GOT3 (cell line): Measurements from ENCODE around the gene MEGF11.

ENCODE experiments used
- DNase-seq: peaks from one replicate; lab custom pipeline; 2025; ENCODE audit warnings: mixed read lengths; lab: John Stamatoyannopoulos, UW

MEGF11 gene

GRCh38 chr15:66114863-66115425, 138.6 kb downstream of the MEGF11 start:
- no peak for DNase-seq

- no peak for DNase-seq
These were observed 141.2 kb downstream of the MEGF11 start for GRCh38 chr15:66112388-66112787.

- no peak for DNase-seq
These were observed 142.2 kb downstream of the MEGF11 start for GRCh38 chr15:66111363-66111762.

GRCh38 chr15:66110864-66111263, 142.7 kb downstream of the MEGF11 start:
- DNase-seq, result no peak

- DNase-seq, result no peak
These were observed 143.7 kb downstream of the MEGF11 start for GRCh38 chr15:66109826-66110225.

GRCh38 chr15:66108483-66109265, 144.9 kb downstream of the MEGF11 start:
- no peak for DNase-seq

GRCh38 chr15:66107070-66107469, 146.5 kb downstream of the MEGF11 start:
- DNase-seq, result no peak

- DNase-seq, result no peak
These were observed 148.0 kb downstream of the MEGF11 start for GRCh38 chr15:66105286-66106265.

- no peak for DNase-seq
These were observed 150.3 kb downstream of the MEGF11 start for GRCh38 chr15:66103293-66103590.

- DNase-seq, result no peak
These were observed 150.8 kb downstream of the MEGF11 start for GRCh38 chr15:66102563-66103292.

GRCh38 chr15:66101715-66102395, 151.7 kb downstream of the MEGF11 start:
- no peak for DNase-seq

GRCh38 chr15:66100761-66101160, 152.8 kb downstream of the MEGF11 start:
- no peak for DNase-seq

- DNase-seq, result no peak
These were observed 153.4 kb downstream of the MEGF11 start for GRCh38 chr15:66099950-66100671.

- no peak for DNase-seq
These were observed 155.6 kb downstream of the MEGF11 start for GRCh38 chr15:66098022-66098363.

- no peak for DNase-seq
These were observed 156.2 kb downstream of the MEGF11 start for GRCh38 chr15:66097151-66098021.

GRCh38 chr15:66096688-66097058, 156.9 kb downstream of the MEGF11 start:
- DNase-seq, result no peak

GRCh38 chr15:66095871-66096687, 157.5 kb downstream of the MEGF11 start:
- DNase-seq, result no peak

- no peak for DNase-seq
These were observed 159.2 kb downstream of the MEGF11 start for GRCh38 chr15:66094331-66094730.
